ENCODE data around the gene PPM1F.
"Not testable (repeated sequence)": the region's sequence is repeated elsewhere in the genome, so short reads cannot be mapped to it uniquely, and the experiment has no call there.

The PPM1F gene

GRCh38 chr22:21902296-21903087 is 50.2 kb downstream of the PPM1F start:
- no peaks in the 10 kb centered on the region for H3K36me3 Mint-ChIP-seq
- H3K4me1 Mint-ChIP-seq: no peaks in the 10 kb centered on the region
- no peak for DNase-seq
- no peak overlapping the region for H3K27ac Mint-ChIP-seq
- H3K27me3 Mint-ChIP-seq: no peaks in the 10 kb centered on the region
- H3K4me3 Mint-ChIP-seq: no peak overlapping the region
- no peaks in the 10 kb centered on the region for H3K9me3 Mint-ChIP-seq
- CTCF ChIA-PET: no interaction called here

GRCh38 chr22:21898354-21898896 is 54.2 kb downstream of the PPM1F start:
- DNase-seq: no peak
- CTCF ChIA-PET: no interaction called here
- Mint-ChIP-seq H3K4me3 (no peak overlapping the region), H3K27ac (no peak overlapping the region), H3K4me1 (no peaks in the 10 kb centered on the region), H3K36me3 (no peaks in the 10 kb centered on the region), H3K9me3 (no peaks in the 10 kb centered on the region), H3K27me3 (peaks cover 4% of the 10 kb centered on the region)

GRCh38 chr22:21896951-21897513 is 55.6 kb downstream of the PPM1F start:
- no peaks in the 10 kb centered on the region for H3K9me3 Mint-ChIP-seq
- H3K27me3 Mint-ChIP-seq: peaks cover 4% of the 10 kb centered on the region
- H3K4me1 Mint-ChIP-seq: no peaks in the 10 kb centered on the region
- no peak overlapping the region for H3K27ac Mint-ChIP-seq
- CTCF ChIA-PET: interaction anchor here (0.7 kb wide), 1 partner anchor 75 kb away, joined by 3 read pairs; no protein-coding TSS in a partner anchor
- no peaks in the 10 kb centered on the region for H3K36me3 Mint-ChIP-seq
- DNase-seq: no peak
- no peak overlapping the region for H3K4me3 Mint-ChIP-seq

- H3K9me3 Mint-ChIP-seq, H3K4me3 Mint-ChIP-seq, H3K27ac Mint-ChIP-seq, H3K27me3 Mint-ChIP-seq, H3K36me3 Mint-ChIP-seq, H3K4me1 Mint-ChIP-seq, DNase-seq: not testable (repeated sequence)
- CTCF ChIA-PET: interaction anchor here (0.7 kb wide), 1 partner anchor 76 kb away, joined by 3 read pairs; no protein-coding TSS in a partner anchor
These were observed 56.4 kb downstream of the PPM1F start for GRCh38 chr22:21896275-21896674.

DNA sequence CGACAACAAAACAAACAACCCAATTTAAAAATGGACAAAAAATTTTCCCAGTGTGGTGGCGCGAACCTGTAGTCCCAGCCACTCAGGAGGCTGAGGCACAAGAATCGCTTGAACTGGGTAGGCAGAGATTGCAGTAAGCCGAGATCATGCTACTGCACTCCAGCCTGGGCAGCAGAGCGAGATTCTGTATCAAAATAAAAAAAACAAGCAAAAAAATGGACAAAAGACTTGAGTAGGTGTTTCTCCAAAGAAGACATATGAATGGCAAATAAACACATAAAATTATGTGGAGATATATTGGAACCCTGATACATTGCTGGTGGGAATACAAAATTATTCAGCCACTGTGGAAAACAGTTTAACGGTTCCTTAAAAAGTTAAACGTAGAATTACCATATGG is 57.8 kb downstream of the PPM1F start:
- Mint-ChIP-seq H3K27me3 (peaks cover 4% of the 10 kb centered on the region), H3K36me3 (no peaks in the 10 kb centered on the region), H3K9me3 (no peaks in the 10 kb centered on the region), H3K4me1 (no peaks in the 10 kb centered on the region), H3K27ac (no peak overlapping the region), H3K4me3 (no peak overlapping the region)
- CTCF ChIA-PET: no interaction called here
- DNase-seq: no peak

DNA sequence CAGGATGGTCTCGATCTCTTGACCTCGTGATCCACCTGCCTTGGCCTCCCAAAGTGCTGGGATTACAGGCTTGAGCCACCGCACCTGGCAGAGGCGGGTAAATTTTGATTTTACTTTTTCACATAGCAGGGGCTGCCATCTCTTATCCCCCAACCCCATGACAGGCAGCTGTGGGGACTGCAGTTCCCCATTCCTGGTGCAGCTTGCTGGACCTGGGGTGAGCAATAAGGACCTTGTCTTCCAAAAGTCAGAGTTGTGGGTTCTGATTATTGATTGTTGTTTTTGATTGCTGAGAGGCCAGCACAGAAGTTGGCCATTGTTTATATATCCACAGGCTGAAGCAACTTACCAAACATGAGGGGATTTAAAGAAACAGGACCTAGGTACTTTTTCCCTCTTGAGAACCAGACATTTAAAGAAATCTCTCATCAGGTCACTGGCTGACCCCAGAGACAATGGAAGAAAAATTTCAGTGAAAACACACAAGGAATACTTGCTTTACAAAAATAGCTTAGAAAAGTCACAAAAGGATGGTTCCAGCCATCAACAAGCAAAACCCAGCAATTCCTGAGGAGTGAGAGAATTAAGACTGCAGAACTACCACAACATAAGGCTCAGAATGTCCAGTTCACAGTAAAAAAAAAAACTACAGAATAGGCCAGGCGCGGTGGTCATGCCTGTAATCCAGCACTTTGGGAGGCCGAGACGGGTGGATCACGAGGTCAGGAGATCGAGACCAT is 63.2 kb downstream of the PPM1F start:
- no peaks in the 10 kb centered on the region for H3K9me3 Mint-ChIP-seq
- no peak for DNase-seq
- CTCF ChIA-PET: no interaction called here
- no peaks in the 10 kb centered on the region for H3K4me1 Mint-ChIP-seq
- no peak overlapping the region for H3K4me3 Mint-ChIP-seq
- H3K27ac Mint-ChIP-seq: no peak overlapping the region
- no peaks in the 10 kb centered on the region for H3K36me3 Mint-ChIP-seq
- H3K27me3 Mint-ChIP-seq: peaks cover 4% of the 10 kb centered on the region

- CTCF ChIA-PET: no interaction called here
- Mint-ChIP-seq H3K36me3 (no peaks in the 10 kb centered on the region), H3K9me3 (no peaks in the 10 kb centered on the region), H3K4me3 (no peak overlapping the region), H3K27ac (no peak overlapping the region), H3K27me3 (no peaks in the 10 kb centered on the region), H3K4me1 (no peaks in the 10 kb centered on the region)
- no peak for DNase-seq
These were observed 64.8 kb downstream of the PPM1F start for GRCh38 chr22:21887841-21888240.

DNA sequence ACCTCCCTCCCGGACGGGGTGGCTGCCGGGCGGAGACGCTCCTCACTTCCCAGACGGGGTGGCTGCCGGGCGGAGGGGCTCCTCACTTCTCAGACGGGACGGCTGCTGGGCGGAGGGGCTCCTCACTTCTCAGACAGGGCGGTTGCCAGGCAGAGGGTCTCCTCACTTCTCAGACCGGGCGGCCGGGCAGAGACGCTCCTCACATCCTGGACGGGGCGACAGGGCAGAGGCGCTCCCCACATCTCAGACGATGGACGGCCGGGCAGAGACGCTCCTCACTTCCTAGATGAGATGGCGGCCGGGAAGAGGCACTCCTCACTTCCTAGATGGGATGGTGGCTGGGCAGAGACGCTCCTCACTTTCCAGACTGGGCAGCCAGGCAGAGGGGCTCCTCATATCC is 68.7 kb downstream of the PPM1F start:
- H3K4me3 Mint-ChIP-seq, H3K36me3 Mint-ChIP-seq, H3K9me3 Mint-ChIP-seq, H3K4me1 Mint-ChIP-seq, DNase-seq, H3K27me3 Mint-ChIP-seq, CTCF ChIA-PET, H3K27ac Mint-ChIP-seq: not testable (repeated sequence)

DNA sequence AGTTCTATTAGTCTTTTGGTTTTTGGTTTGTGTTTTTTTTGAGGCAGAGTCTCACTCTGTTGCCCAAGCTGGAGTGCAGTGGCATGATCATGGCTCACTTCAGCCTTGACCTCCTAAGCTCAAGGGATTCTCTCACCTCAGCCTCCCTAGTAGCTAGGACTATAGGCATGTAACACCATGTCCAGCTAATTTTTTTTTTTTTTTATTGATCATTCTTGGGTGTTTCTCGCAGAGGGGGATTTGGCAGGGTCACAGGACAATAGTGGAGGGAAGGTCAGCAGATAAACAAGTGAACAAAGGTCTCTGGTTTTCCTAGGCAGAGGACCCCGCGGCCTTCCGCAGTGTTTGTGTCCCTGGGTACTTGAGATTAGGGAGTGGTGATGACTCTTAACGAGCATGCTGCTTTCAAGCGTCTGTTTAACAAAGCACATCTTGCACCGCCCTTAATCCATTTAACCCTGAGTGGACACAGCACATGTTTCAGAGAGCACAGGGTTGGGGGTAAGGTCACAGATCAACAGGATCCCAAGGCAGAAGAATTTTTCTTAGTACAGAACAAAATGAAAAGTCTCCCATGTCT is 69.8 kb downstream of the PPM1F start:
- H3K4me3 Mint-ChIP-seq, CTCF ChIA-PET, H3K36me3 Mint-ChIP-seq, H3K27ac Mint-ChIP-seq, H3K9me3 Mint-ChIP-seq, H3K27me3 Mint-ChIP-seq, DNase-seq, H3K4me1 Mint-ChIP-seq: not testable (repeated sequence)

DNA sequence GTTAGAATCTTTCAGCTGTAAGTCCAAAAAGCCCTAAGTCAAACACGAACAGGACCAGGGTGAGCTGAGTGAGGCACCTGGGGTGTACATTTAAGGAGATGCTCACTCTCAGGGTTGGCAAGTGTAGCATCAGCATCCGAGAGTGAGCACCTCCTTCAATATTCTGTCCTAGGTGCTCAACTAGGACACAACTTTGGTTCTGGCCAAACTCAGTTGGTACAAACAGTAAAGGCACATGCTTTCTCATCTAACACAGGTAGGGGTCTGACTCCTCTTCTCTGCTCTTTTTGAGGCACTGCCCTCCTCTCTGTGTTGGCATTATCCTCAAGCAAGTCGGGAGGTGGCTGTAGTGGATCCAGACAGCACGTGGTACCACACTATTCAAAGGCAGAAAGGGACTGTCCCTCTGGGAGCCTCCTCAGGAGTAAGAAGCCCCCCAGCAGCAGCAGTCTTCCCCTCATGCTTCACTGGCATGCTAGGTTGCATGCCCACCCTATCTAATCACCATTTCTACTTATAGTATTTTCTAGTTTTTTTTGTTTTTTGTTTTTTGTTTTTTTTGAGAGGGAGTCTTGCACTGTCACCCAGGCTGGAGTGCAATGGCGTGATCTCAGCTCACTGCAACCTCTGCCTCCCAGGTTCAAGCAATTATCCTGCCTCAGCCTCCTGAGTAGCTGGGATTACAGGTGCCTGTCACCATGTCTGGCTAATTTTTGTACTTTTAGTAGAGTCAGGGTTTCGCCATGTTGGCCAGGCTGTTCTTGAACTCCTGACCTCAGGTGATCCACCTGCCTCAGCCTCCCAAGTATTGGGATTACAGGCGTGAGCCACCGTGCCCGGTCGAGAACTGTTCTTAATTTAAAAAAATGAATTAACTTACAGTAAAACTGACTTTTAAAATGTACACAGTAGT is 70.6 kb downstream of the PPM1F start:
- Mint-ChIP-seq H3K4me3 (no peak overlapping the region), H3K27ac (no peak overlapping the region), H3K36me3 (no peaks in the 10 kb centered on the region), H3K4me1 (no peaks in the 10 kb centered on the region), H3K27me3 (peaks cover 6% of the 10 kb centered on the region), H3K9me3 (no peaks in the 10 kb centered on the region)
- CTCF ChIA-PET: no interaction called here
- no peak for DNase-seq

- H3K27me3 Mint-ChIP-seq: peaks cover 14% of the 10 kb centered on the region
- H3K36me3 Mint-ChIP-seq: no peaks in the 10 kb centered on the region
- H3K9me3 Mint-ChIP-seq: no peaks in the 10 kb centered on the region
- no peak overlapping the region for H3K4me3 Mint-ChIP-seq
- CTCF ChIA-PET: interaction anchor here (1.6 kb wide), 1 partner anchor 76 kb away, joined by 5 read pairs; the partner anchor contains the start of gene PPM1F
- H3K4me1 Mint-ChIP-seq: peaks cover 7% of the 10 kb centered on the region
- H3K27ac Mint-ChIP-seq: no peak overlapping the region
- no peak for DNase-seq
These were observed 76.0 kb downstream of the PPM1F start for GRCh38 chr22:21876486-21877176.

- H3K4me1 Mint-ChIP-seq, H3K27ac Mint-ChIP-seq, H3K4me3 Mint-ChIP-seq, CTCF ChIA-PET, DNase-seq, H3K9me3 Mint-ChIP-seq, H3K27me3 Mint-ChIP-seq, H3K36me3 Mint-ChIP-seq: not testable (repeated sequence)
These were observed 77.7 kb downstream of the PPM1F start for GRCh38 chr22:21874953-21875352.

- CTCF ChIA-PET: no interaction called here
These were observed 79.0 kb downstream of the PPM1F start for GRCh38 chr22:21873619-21874018.

More at GRCh38 chr22:21873619-21874018, 79.0 kb downstream of the PPM1F start:
- Mint-ChIP-seq H3K9me3 (no peaks in the 10 kb centered on the region), H3K27ac (no peak overlapping the region), H3K36me3 (no peaks in the 10 kb centered on the region), H3K4me3 (no peak overlapping the region), H3K27me3 (peaks cover 8% of the 10 kb centered on the region), H3K4me1 (peaks cover 9% of the 10 kb centered on the region)
- no peak for DNase-seq

Measured in activated naive CD4-positive, alpha-beta T cell treated with anti-CD3 and anti-CD28 coated beads, Interleukin-2, amount 10 ng/mL, durations not matched to agents 7 days and 5 days (primary cell).